Keratinocyte (primary cell): ENCODE measurements around the gene EID2B.

Experiments
- CTCF ChIP-seq, 3 experiments: IDR thresholded peaks in 1 of 3; conservative IDR thresholded peaks in 1 of 3; optimal IDR thresholded peaks in 1 of 3; 2 replicates in 2 of 3; 3 replicates in 1 of 3; pipeline versions ENCODE3 to v1.5.1; 2011; ENCODE audit warnings: low read length in 3 of 3, mild to moderate bottlenecking in 3 of 3, moderate library complexity in 2 of 3, control low read depth in 1 of 3, inconsistent platforms in 1 of 3; ENCODE audit not compliant: insufficient read depth in 2 of 3; ENCODE audit errors: extremely low read depth in 1 of 3
- EZH2 ChIP-seq: IDR thresholded peaks from one replicate; pipeline ENCODE4 v1.6.1; 2012; ENCODE audit warnings: inconsistent platforms, mild to moderate bottlenecking, low read length, moderate library complexity

DNA sequence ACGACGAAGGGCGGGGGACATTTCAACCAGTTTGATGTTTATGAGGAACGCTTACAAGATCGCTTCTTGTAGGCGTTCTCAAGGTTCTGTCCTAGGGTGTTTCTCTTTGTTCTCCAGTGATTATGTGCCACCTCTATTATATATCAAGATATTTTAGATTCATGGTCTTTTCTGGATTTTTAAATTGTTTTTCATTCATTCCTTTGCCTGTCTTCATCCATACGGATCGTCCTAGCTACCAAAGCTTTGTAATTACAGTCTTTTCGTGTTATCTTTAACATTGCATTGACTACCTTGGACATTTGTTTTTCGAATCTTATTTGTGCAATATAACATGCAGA lies 7.7 kb upstream of the EID2B start:
- TF ChIP-seq EZH2 (no peak), CTCF (optimal IDR thresholded peaks at IDR 0.05 in 1 of 3, IDR thresholded peaks at IDR 0.05 in 1 of 3, conservative IDR thresholded peaks at IDR 0.05 in 1 of 3; ENCODE audit: extremely low read depth in 1 of 3, insufficient read depth in 2 of 3, low read length in 3 of 3) (no peak)
